ENCODE data around the gene ADAD2. TPM values are rescaled to one million over a fixed set of nuclear protein-coding genes. Genes with fewer than 3 reads are reported as not detected.

ADAD2 gene
- 1 to 10 TPM in 1 of 4 donors, not detected in 3; 1.8 TPM for total RNA-seq

- DNase-seq: no peak
- Histone ChIP-seq H3K4me3 (no peak within 1 kb of the TSS), H3K9me3 (no peaks in the 10 kb centered on the region), H3K4me1 (peaks cover 0 to 6% (median 4%) of the 10 kb centered on the region in 4 donors), H3K27me3 (no peaks in the 10 kb centered on the region), H3K27ac (no peak within 1 kb of the TSS), H3K36me3 (no peaks in the 10 kb centered on the region)
- TF ChIP-seq POLR2A (IDR thresholded peaks at IDR 0.05) (no peak), CTCF (IDR thresholded peaks at IDR 0.05) (no peak)
These were observed at the start of gene ADAD2 for GRCh38 chr16:84190731-84191388. Gene ADAD2 (plus strand): TSS chr16:84191157. CDS start chr16:84191231, 74 bp downstream.

- H3K9me3 ChIP-seq: no peaks in the 10 kb centered on the region
- H3K36me3 ChIP-seq: no peaks in the 10 kb centered on the region
- no peaks in the 10 kb centered on the region for H3K27me3 ChIP-seq
- no peak for DNase-seq
- H3K4me1 ChIP-seq: peaks cover 0 to 16% (median 2%) of the 10 kb centered on the region in 4 donors
- no peak overlapping the region for H3K4me3 ChIP-seq
- no peak for TF ChIP-seq POLR2A (IDR thresholded peaks at IDR 0.05)
- no peak for TF ChIP-seq CTCF (IDR thresholded peaks at IDR 0.05)
- no peak overlapping the region for H3K27ac ChIP-seq
These were observed 47.9 kb upstream of the ADAD2 start for GRCh38 chr16:84143081-84143480.

DNA sequence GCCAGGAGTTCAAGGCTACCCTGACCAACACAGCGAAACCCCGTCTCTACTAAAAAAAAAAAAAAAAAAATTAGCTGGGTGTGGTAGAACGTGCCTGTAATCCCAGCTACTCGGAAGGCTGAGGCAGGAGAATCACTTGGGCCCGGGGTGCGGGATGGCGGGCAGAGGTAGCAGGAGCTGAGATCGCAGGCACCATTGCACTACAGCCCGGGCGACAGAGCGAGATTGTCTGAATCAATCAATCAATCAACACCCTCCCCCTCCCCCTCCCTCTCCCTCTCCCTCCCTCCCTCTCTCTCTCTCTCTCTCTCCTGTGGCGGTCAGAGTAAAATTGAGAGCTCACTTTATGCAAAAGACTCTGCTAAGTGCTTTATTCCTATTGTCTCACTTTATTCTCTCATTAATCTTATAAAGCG is 47.2 kb upstream of the ADAD2 start:
- Histone ChIP-seq H3K9me3 (no peaks in the 10 kb centered on the region), H3K36me3 (no peaks in the 10 kb centered on the region), H3K4me1 (peaks cover 0 to 16% (median 2%) of the 10 kb centered on the region in 4 donors), H3K27me3 (no peaks in the 10 kb centered on the region), H3K4me3 (peak overlapping the region in 3 of 4 donors; percentile 94 to 100 (median 99)), H3K27ac (no peak overlapping the region)
- no peak for DNase-seq
- no peak for TF ChIP-seq POLR2A (IDR thresholded peaks at IDR 0.05)
- TF ChIP-seq CTCF (IDR thresholded peaks at IDR 0.05): no peak

- H3K27me3 ChIP-seq: no peaks in the 10 kb centered on the region
- H3K4me1 ChIP-seq: peaks cover 0 to 16% (median 2%) of the 10 kb centered on the region in 4 donors
- no peaks in the 10 kb centered on the region for H3K9me3 ChIP-seq
- peak; percentile 35 to 62 (median 56) for DNase-seq
- peak overlapping the region; percentile 58 to 89 (median 82) for H3K27ac ChIP-seq
- H3K4me3 ChIP-seq: peak overlapping the region; percentile 55 to 100 (median 96)
- TF ChIP-seq POLR2A (IDR thresholded peaks at IDR 0.05): no peak
- no peak for TF ChIP-seq CTCF (IDR thresholded peaks at IDR 0.05)
- no peaks in the 10 kb centered on the region for H3K36me3 ChIP-seq
These were observed 46.6 kb upstream of the ADAD2 start for GRCh38 chr16:84144209-84144858.

GRCh38 chr16:84144859-84145639 is 45.9 kb upstream of the ADAD2 start, which contains the start of the genes DNAAF1 and HSDL1:
Gene DNAAF1 (plus strand): TSS chr16:84145308. CDS start chr16:84145441, 133 bp downstream.
Gene HSDL1 (minus strand): TSS chr16:84145177. CDS start chr16:84131321, 13,856 bp downstream.
- Histone ChIP-seq H3K27me3 (no peaks in the 10 kb centered on the region), H3K27ac (peak within 1 kb of the TSS; percentile 58 to 89 (median 82)), H3K9me3 (no peaks in the 10 kb centered on the region), H3K4me1 (peaks cover 0 to 16% (median 2%) of the 10 kb centered on the region in 4 donors), H3K36me3 (no peaks in the 10 kb centered on the region), H3K4me3 (peak within 1 kb of the TSS; percentile 55 to 100 (median 96))
- TF ChIP-seq POLR2A (IDR thresholded peaks at IDR 0.05): peak in 1 of 2 donors; percentile 27
- TF ChIP-seq CTCF (IDR thresholded peaks at IDR 0.05): no peak
- DNase-seq: peak; percentile 87 to 96 (median 95)
